WERI-Rb-1 (cell line): ENCODE measurements around the gene KIF1C.

Experiments used
- DNase-seq: peaks from one replicate; pipeline ENCODE4 v3.0.0-alpha.2; 2020
- H3K27ac ChIP-seq: fragments of 250-450 bp; sonication (Bioruptor Pico); 2 replicates; pipeline ENCODE4 v1.5.1; 2020; ENCODE audit warnings: mild to moderate bottlenecking, moderate library complexity
- H3K27me3 ChIP-seq: fragments of 250-450 bp; sonication (Bioruptor Pico); 2 replicates; pipeline ENCODE4 v1.5.1; 2021; ENCODE audit warnings: mild to moderate bottlenecking, low read depth, moderate library complexity; ENCODE audit not compliant: insufficient read depth, severe bottlenecking
- H3K36me3 ChIP-seq: fragments of 250-450 bp; sonication (Bioruptor Pico); 2 replicates; pipeline ENCODE4 v1.5.1; 2020; ENCODE audit warnings: mild to moderate bottlenecking, moderate library complexity
- H3K4me3 ChIP-seq: 2 replicates; pipeline ENCODE4 v1.5.1; 2011; ENCODE audit warnings: low read depth, mild to moderate bottlenecking, control low read depth, low read length
- H3K9me3 ChIP-seq: fragments of 250-450 bp; sonication (Bioruptor Pico); 2 replicates; pipeline ENCODE4 v1.5.1; 2021; ENCODE audit warnings: mild to moderate bottlenecking, moderate library complexity; ENCODE audit not compliant: severe bottlenecking
- TF ChIP-seq, protein P1 (sequence below): IDR thresholded peaks from 2 replicates; pipeline ENCODE4 v1.5.1; 2011; ENCODE audit warnings: low read depth, mild to moderate bottlenecking, control low read depth, inconsistent platforms, low read length

Gene KIF1C

DNA sequence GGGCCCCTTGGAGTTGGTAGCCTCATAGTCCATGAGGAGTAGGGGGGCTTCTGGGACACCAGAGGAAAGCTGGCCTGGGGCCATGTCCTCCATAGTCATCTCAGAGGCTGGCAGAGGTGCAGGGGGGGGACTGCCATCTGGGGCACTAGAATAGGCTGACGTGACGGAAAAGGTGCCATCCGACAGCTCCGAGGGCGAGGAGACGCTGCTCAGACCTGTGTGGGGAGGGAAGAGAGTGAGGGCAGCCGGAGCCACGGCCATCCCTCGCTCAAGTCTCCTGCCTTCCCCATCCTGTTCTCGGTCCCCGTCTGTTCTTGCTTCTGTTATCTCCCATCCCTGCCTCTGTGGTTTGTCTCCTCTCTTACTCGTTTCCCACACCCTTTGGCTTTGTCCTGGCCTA lies 25.4 kb upstream of the KIF1C start:
- no peak for DNase-seq
- TF ChIP-seq, protein P1, sequence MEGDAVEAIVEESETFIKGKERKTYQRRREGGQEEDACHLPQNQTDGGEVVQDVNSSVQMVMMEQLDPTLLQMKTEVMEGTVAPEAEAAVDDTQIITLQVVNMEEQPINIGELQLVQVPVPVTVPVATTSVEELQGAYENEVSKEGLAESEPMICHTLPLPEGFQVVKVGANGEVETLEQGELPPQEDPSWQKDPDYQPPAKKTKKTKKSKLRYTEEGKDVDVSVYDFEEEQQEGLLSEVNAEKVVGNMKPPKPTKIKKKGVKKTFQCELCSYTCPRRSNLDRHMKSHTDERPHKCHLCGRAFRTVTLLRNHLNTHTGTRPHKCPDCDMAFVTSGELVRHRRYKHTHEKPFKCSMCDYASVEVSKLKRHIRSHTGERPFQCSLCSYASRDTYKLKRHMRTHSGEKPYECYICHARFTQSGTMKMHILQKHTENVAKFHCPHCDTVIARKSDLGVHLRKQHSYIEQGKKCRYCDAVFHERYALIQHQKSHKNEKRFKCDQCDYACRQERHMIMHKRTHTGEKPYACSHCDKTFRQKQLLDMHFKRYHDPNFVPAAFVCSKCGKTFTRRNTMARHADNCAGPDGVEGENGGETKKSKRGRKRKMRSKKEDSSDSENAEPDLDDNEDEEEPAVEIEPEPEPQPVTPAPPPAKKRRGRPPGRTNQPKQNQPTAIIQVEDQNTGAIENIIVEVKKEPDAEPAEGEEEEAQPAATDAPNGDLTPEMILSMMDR = no peak
- Histone ChIP-seq H3K4me3 (no peak overlapping the region), H3K36me3 (peaks cover 59% of the 10 kb centered on the region), H3K27ac (no peak overlapping the region), H3K9me3 (no peaks in the 10 kb centered on the region), H3K27me3 (no peaks in the 10 kb centered on the region)

DNA sequence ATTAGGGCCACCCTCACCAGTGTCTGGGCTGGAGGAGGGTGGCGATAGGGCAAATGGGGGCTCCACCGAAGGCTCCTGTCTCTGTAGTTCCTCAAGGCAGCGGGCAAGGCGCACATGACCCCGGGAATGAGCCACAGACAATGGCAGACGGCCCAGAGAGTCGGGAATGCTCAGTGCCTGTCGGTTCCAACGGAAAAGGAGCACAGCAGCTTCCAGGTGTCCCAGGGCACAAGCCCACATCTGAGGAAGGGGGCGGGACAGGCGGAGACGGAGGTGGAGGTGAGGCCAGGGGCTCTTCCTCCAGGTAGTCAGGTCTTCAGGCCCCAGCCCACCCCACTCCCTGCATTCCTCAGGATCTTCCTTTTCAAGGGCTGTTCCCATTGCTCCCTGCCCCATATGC lies 25.0 kb upstream of the KIF1C start:
- H3K27me3 ChIP-seq = no peaks in the 10 kb centered on the region
- no peak for DNase-seq
- no peak overlapping the region for H3K27ac ChIP-seq
- TF ChIP-seq, protein P1 = no peak
- H3K9me3 ChIP-seq = no peaks in the 10 kb centered on the region
- H3K4me3 ChIP-seq = no peak overlapping the region
- peaks cover 63% of the 10 kb centered on the region for H3K36me3 ChIP-seq

DNA sequence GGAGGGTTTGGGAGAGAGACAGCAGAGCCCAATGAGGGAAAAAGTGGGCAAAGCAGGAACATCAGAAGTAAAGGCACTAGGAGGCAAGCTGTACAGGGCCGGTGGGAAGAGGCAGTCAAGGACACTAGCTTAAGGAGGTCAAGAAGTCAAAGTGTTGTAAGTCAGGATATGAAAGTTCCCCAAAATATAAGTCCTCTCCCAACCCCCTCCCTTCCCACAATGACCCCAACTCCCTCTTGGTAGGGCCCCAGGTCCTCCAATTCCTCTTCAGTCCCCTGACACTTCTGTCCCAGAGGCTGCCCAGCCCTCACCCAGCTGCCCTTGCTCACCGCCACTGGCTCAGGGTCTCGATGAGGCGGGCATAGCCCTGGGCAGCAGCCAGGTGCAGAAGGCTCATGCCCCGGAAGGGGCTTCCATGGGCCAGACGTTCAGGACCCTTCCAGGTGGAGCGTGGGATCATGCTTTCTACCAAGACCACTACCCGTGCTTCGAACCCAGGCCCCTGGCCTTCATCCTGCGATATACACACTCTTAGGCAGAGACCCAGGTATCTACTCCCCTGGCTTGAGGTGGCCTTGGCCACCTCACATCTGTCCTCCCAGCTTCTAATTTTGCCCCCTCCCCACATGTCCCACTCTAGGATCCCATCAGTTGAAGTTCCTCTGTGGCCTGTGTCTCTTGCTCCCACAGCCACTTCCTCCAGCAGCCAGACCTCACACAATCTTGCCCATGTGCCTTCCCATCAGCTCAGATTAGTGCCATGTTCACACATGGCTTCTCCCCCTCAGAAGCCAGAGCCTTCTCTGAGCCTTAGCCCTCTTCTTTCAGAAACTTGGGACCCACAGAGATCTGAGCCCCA lies 24.3 kb upstream of the KIF1C start:
- Histone ChIP-seq H3K27me3 (no peaks in the 10 kb centered on the region), H3K9me3 (no peaks in the 10 kb centered on the region), H3K4me3 (no peak overlapping the region), H3K27ac (no peak overlapping the region), H3K36me3 (peaks cover 69% of the 10 kb centered on the region)
- DNase-seq = no peak
- TF ChIP-seq, protein P1 = no peak

DNA sequence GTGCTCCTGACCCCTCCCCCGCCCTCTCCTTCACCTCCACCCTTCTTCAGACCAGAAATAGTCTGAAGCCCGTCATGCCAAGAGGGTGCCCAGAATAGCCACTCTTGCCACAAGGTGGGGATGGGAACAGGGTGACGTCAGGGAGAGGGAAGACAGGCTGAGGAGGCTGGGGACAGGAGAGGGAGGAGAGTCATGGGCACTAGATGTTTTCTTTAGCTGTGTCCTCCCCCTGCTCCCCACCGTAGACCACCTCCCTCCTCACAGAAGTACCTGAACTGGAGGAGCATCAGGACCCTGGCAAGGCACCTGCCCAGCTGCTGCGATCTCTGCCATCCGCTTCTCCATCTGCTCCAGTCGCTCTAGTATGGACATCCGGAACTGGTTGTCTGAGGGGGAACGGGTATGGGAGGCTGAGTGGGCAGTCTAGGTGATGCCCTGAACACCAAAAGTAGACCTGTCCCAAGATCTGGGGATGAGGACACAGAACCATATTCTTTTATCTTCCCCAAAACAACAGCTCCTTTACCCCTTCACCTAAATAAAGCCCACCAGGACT lies 23.6 kb upstream of the KIF1C start:
- Histone ChIP-seq H3K9me3 (no peaks in the 10 kb centered on the region), H3K36me3 (peaks cover 69% of the 10 kb centered on the region), H3K4me3 (no peak overlapping the region), H3K27me3 (no peaks in the 10 kb centered on the region), H3K27ac (no peak overlapping the region)
- DNase-seq = no peak
- TF ChIP-seq, protein P1 = no peak

DNA sequence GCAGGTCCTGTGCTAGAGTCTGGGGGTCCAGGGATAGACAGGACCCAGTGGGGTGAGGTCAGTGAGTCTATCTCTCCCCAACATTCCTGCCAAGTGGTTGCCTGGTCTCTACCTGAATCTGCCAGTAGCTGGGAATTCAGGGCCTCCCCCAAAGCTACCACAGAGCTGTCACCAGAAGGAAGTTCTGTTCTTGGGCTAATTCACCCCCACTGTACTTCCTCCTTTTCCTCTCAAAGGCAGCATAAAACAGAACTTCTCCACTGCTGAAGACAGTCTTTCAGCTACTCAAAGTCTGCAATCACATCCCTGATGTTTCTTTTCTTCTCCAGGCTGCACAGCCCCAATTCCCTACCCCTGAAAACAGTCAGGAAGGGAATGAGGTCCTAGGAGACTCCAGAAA lies 19.0 kb upstream of the KIF1C start:
- no peak overlapping the region for H3K27ac ChIP-seq
- H3K4me3 ChIP-seq = no peak overlapping the region
- H3K27me3 ChIP-seq = no peaks in the 10 kb centered on the region
- no peaks in the 10 kb centered on the region for H3K9me3 ChIP-seq
- H3K36me3 ChIP-seq = peaks cover 54% of the 10 kb centered on the region
- TF ChIP-seq, protein P1 = no peak
- DNase-seq = no peak
